ENCODE measurements around the gene PTGIS.

The PTGIS gene

DNA sequence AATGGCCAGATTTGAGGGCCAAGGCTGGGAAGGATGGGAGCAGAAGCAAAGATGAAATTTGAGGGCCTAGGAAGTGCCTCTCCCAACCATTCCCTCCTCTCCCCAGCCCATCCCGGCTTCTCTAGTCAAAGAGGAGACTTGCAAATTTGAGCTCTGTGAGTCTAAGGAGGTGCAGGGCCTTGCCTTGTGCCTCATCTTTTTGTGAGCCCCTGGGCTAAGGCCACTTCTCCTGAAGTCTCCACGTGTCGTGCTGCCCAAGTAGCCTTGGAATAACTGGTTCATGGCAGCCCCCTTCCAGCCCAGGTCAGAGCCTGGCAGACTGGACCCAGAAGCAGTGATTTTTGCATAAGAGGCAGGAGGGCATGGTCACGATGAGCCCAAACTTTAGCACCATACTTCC, 6.7 kb downstream of the PTGIS start:
- Mint-ChIP-seq H3K4me3 (no peak overlapping the region), H3K9me3 (peaks cover 4% of the 10 kb centered on the region)

DNA sequence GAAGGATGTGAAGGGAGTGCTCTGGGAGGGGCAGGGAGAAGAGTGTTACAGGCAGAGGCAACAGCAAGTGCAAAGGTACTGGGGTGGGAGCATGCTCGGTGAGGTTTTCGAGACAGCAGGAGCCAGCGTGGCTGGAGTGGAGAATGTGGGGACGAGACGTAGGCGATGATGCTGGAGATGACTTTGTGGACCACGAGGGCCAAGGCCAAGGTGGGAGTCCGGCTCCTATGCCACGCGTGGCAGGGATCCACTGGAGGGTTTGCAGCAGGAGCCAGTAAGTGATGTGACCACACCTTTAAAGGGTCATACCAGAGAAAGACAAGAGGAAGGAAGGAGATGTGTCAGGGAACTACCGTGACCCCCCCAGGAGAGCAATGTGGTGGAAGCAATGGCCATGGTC, 7.3 kb downstream of the PTGIS start:
- H3K27ac Mint-ChIP-seq: no peak overlapping the region
- no peak overlapping the region for H3K4me3 Mint-ChIP-seq
- H3K9me3 Mint-ChIP-seq: peaks cover 6% of the 10 kb centered on the region
- peaks cover 60% of the 10 kb centered on the region for H3K27me3 Mint-ChIP-seq
- no peaks in the 10 kb centered on the region for H3K36me3 Mint-ChIP-seq (ENCODE audit: low read depth)
- no peaks in the 10 kb centered on the region for H3K4me1 Mint-ChIP-seq (ENCODE audit: low read depth)

More for the DNA sequence above, 6.7 kb downstream of the PTGIS start:
- H3K4me1 Mint-ChIP-seq (ENCODE audit: low read depth): no peaks in the 10 kb centered on the region
- H3K27ac Mint-ChIP-seq: no peak overlapping the region
- H3K27me3 Mint-ChIP-seq: peaks cover 63% of the 10 kb centered on the region
- H3K36me3 Mint-ChIP-seq (ENCODE audit: low read depth): no peaks in the 10 kb centered on the region

DNA sequence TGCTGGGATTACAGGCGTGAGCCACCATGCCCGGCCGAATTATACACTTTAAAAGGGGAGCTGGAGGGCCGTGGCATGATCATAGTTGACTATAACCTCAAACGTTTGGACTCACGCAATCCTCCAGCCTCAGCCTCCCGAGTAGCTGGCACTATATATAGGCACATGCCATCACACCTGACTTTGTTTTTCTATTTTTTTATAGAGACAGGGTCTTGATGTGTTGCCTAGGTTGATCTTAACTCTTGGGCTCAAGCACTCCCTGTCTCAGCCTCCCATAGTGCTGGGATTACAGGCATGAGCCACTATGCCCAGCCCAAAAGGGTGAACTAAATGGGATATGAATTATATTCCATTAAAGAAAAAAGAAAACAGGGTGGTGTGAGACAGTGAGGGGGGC, 7.8 kb downstream of the PTGIS start:
- H3K27me3 Mint-ChIP-seq: peaks cover 57% of the 10 kb centered on the region
- peaks cover 8% of the 10 kb centered on the region for H3K9me3 Mint-ChIP-seq
- no peak overlapping the region for H3K27ac Mint-ChIP-seq
- H3K36me3 Mint-ChIP-seq (ENCODE audit: low read depth): no peaks in the 10 kb centered on the region
- H3K4me3 Mint-ChIP-seq: no peak overlapping the region
- no peaks in the 10 kb centered on the region for H3K4me1 Mint-ChIP-seq (ENCODE audit: low read depth)

- Mint-ChIP-seq H3K9me3 (peaks cover 8% of the 10 kb centered on the region), H3K27ac (no peak overlapping the region), H3K27me3 (peaks cover 58% of the 10 kb centered on the region)
Measured at GRCh38 chr20:49559411-49560081, 8.4 kb downstream of the PTGIS start.

DNA sequence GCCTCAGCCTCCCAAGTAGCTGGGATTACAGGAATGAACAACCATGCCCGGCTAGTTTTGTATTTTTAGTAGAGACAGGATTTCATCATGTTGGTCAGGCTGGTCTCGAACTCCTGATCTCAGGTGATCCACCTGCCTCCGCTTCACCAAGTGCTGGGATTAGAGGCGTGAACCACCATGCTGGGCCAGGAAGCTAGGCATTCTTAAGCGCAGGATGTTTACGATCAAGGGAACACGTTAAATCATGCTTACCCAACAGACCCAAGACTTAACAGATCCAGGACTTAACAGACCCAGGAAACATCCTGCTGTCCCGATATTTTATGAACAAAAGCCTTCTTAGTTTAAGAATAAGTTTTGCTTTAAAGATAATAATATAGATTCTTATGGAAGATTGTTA, 9.1 kb downstream of the PTGIS start:
- Mint-ChIP-seq H3K36me3 (ENCODE audit: low read depth) (no peaks in the 10 kb centered on the region), H3K4me1 (ENCODE audit: low read depth) (no peaks in the 10 kb centered on the region), H3K4me3 (no peak overlapping the region), H3K27ac (no peak overlapping the region), H3K27me3 (peaks cover 61% of the 10 kb centered on the region), H3K9me3 (peaks cover 8% of the 10 kb centered on the region)

More at GRCh38 chr20:49559411-49560081, 8.4 kb downstream of the PTGIS start:
- H3K4me3 Mint-ChIP-seq: no peak overlapping the region
- no peaks in the 10 kb centered on the region for H3K4me1 Mint-ChIP-seq (ENCODE audit: low read depth)
- H3K36me3 Mint-ChIP-seq (ENCODE audit: low read depth): no peaks in the 10 kb centered on the region

DNA sequence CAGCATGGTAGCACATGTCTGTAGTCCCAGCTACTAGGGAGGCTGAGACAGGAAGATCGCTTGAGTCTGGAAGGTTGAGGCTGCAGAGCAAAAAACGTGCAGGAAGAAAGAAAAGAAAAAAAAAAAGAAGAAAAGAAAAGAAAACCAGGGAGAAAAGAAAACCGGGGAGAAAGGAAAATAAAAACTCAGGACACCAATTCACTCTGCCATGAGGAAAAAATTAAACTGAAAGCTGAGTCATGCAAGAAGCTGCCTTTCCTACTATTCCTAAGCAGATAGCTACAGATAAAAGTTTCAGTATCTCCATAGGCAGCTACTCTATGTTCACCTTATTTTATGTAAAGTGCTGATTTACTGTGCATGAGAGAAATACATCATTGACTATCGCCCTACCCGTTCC, 10.5 kb downstream of the PTGIS start:
- H3K27ac Mint-ChIP-seq: no peak overlapping the region
- peaks cover under 1% of the 10 kb centered on the region for H3K4me1 Mint-ChIP-seq (ENCODE audit: low read depth)
- H3K36me3 Mint-ChIP-seq (ENCODE audit: low read depth): no peaks in the 10 kb centered on the region
- H3K9me3 Mint-ChIP-seq: peaks cover 8% of the 10 kb centered on the region
- peaks cover 51% of the 10 kb centered on the region for H3K27me3 Mint-ChIP-seq
- H3K4me3 Mint-ChIP-seq: no peak overlapping the region

- Mint-ChIP-seq H3K4me3 (no peak overlapping the region), H3K27ac (no peak overlapping the region), H3K4me1 (ENCODE audit: low read depth) (peaks cover 5% of the 10 kb centered on the region), H3K9me3 (peaks cover 8% of the 10 kb centered on the region), H3K36me3 (ENCODE audit: low read depth) (no peaks in the 10 kb centered on the region), H3K27me3 (peaks cover 57% of the 10 kb centered on the region)
Measured at GRCh38 chr20:49556621-49557020, 11.3 kb downstream of the PTGIS start.

GRCh38 chr20:49549801-49550551, 18.0 kb downstream of the PTGIS start:
- Mint-ChIP-seq H3K9me3 (peaks cover 5% of the 10 kb centered on the region), H3K4me1 (ENCODE audit: low read depth) (peaks cover 5% of the 10 kb centered on the region), H3K27ac (no peak overlapping the region), H3K27me3 (peaks cover 23% of the 10 kb centered on the region), H3K36me3 (ENCODE audit: low read depth) (peaks cover 8% of the 10 kb centered on the region), H3K4me3 (no peak overlapping the region)

DNA sequence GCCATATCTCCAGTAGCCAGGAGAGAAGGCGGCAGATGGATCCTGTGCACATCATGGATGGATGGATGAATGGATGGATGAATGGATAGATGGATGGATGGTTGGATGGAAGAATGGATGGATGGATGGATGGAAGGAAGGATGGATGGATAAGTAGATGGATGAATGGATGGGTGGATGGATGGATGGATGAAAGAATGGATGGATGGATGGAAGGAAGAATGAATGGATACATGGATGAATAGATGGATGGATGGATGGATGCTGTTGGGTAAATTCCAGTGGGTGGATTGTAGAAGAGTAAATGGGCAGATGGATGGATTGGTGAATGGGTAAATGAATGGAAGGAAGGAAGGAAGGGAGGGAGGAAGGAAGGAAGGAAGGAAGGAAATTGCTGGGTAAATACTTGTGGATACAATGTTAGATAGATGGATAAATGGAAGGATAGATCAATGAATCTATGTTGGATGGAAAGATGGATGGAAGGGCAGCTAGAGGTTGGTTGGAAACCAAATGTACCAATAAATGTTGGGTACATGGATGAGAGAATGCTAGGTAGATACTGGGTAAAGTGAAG, 19.5 kb downstream of the PTGIS start:
- peaks cover 10% of the 10 kb centered on the region for H3K4me1 Mint-ChIP-seq (ENCODE audit: low read depth)
- H3K4me3 Mint-ChIP-seq: no peak overlapping the region
- peaks cover 13% of the 10 kb centered on the region for H3K27me3 Mint-ChIP-seq
- H3K9me3 Mint-ChIP-seq: peaks cover 5% of the 10 kb centered on the region
- no peak overlapping the region for H3K27ac Mint-ChIP-seq
- peaks cover 15% of the 10 kb centered on the region for H3K36me3 Mint-ChIP-seq (ENCODE audit: low read depth)

DNA sequence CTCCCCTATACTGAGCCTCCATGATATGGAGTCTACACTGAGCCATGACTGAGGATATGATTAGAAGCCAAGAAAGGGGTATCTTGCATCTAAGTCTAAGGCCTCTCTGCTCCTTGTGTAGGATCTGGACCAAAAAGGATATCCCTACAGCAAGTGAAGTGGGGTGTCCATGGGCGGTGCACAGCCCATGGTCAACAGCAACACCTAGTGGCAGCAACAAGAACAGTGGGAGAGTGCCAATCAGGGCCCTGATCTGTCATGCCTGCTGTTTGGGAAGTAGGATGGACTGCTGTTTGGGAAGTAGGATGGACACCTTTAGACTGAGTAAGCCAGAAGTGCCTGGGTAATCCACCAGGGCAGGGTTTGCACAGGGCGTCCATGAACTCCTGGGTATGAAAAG, 22.4 kb downstream of the PTGIS start:
- H3K27me3 Mint-ChIP-seq: peaks cover 3% of the 10 kb centered on the region
- no peak overlapping the region for H3K4me3 Mint-ChIP-seq
- peaks cover 24% of the 10 kb centered on the region for H3K4me1 Mint-ChIP-seq (ENCODE audit: low read depth)
- H3K9me3 Mint-ChIP-seq: peaks cover 5% of the 10 kb centered on the region
- no peak overlapping the region for H3K27ac Mint-ChIP-seq
- peaks cover 15% of the 10 kb centered on the region for H3K36me3 Mint-ChIP-seq (ENCODE audit: low read depth)

DNA sequence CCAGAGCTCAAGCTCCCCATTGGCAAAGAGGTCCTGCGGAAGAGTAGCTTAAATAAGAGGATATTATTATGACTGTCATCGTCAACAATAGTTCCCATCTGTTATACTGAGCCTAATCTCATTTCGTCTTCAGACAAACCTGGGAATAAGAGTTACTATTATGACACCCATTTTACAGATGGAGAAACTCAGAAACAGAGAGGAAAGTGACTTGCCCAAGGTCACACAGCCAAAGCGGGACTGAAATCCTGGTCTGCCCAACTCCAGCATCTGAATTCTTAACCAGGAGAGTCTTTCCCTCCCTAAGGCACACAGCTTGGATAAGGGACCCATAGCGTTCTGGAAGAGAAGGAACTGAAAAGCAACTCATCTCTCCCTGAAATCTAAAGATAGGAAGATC, 23.4 kb downstream of the PTGIS start:
- Mint-ChIP-seq H3K4me3 (no peak overlapping the region), H3K27me3 (peaks cover 7% of the 10 kb centered on the region), H3K36me3 (ENCODE audit: low read depth) (peaks cover 15% of the 10 kb centered on the region), H3K9me3 (peaks cover 5% of the 10 kb centered on the region), H3K4me1 (ENCODE audit: low read depth) (peaks cover 24% of the 10 kb centered on the region), H3K27ac (no peak overlapping the region)

DNA sequence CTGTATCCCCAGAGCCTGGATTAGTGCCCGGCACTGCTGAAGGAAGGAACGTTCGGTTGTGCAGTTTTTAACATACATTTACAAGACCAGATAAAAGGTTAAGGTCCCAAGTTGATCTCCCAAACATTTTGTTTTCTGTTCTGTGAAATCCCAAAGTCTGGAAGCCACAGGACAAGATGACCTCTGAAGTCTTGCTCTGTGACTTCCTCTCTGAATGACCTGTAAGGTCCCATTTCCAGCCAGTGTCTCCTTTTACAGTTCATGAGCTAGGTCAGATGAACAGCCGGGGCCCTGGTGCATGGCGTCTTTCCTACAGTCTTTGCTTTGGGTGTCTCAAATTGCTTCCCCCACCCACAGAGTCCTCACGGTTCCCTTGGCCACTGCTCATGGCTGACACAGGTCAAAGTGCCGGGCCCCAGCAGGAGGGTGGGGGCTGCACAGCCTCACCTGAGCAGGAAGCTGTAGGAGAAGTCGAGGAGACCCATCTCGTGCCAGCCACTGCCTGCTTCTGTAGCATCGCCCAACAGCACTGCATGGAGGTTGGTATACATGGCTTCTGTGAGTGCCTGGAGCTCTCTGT, 24.0 kb downstream of the PTGIS start:
- Mint-ChIP-seq H3K4me3 (no peak overlapping the region), H3K9me3 (peaks cover 5% of the 10 kb centered on the region), H3K36me3 (ENCODE audit: low read depth) (peaks cover 15% of the 10 kb centered on the region), H3K4me1 (ENCODE audit: low read depth) (peaks cover 24% of the 10 kb centered on the region), H3K27me3 (peaks cover 7% of the 10 kb centered on the region), H3K27ac (no peak overlapping the region)

DNA sequence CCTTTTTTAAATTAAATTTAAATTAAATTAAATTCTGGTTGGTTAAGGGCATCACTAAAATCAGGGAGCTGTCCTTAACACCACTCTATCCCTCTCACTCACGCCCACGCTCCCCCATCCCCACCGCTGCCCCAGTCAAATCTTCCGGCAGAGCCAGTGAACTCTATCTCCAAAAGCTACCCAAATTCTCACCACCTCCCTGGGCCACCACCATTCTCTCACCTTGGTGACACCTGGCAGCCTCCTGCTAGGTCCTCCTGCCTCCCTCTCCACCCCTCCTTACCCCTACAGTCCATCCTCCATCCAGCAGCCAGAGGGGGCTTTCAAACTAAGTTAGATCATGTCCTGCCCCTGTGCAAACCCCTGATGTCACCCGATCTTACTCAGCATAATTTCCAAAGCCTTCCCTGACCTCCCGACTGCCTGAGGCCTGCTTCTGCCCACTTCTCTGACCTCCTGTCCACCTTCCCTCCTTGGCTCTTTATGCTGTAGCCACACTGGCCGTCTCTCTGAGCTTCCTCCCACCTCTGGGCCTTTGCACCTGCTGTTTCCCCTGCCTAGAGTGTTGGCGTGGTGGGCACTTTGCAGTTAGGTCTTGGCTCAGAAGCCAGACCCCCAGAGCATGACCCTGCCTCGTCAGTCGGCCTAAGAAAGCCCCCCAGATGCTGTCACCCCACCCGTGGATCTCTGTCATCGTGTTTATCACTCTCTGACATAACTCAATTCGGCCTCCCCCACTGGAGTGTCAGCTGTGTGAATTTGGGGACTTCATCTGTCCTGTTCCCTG, 24.7 kb downstream of the PTGIS start:
- peaks cover 15% of the 10 kb centered on the region for H3K36me3 Mint-ChIP-seq (ENCODE audit: low read depth)
- H3K27me3 Mint-ChIP-seq: peaks cover 7% of the 10 kb centered on the region
- peaks cover 24% of the 10 kb centered on the region for H3K4me1 Mint-ChIP-seq (ENCODE audit: low read depth)
- no peak overlapping the region for H3K4me3 Mint-ChIP-seq
- peak overlapping the region; percentile 65 for H3K27ac Mint-ChIP-seq
- peaks cover 5% of the 10 kb centered on the region for H3K9me3 Mint-ChIP-seq

- H3K36me3 Mint-ChIP-seq (ENCODE audit: low read depth): peaks cover 15% of the 10 kb centered on the region
- H3K4me3 Mint-ChIP-seq: peak overlapping the region; percentile 43
Measured at GRCh38 chr20:49542514-49542991, 25.4 kb downstream of the PTGIS start.

More at GRCh38 chr20:49542514-49542991, 25.4 kb downstream of the PTGIS start:
- Mint-ChIP-seq H3K9me3 (peaks cover 5% of the 10 kb centered on the region), H3K27me3 (peaks cover 11% of the 10 kb centered on the region), H3K27ac (peak overlapping the region; percentile 90), H3K4me1 (ENCODE audit: low read depth) (peaks cover 24% of the 10 kb centered on the region)
